ENCODE measurements around the gene ATP2B2.

ATP2B2 gene

DNA sequence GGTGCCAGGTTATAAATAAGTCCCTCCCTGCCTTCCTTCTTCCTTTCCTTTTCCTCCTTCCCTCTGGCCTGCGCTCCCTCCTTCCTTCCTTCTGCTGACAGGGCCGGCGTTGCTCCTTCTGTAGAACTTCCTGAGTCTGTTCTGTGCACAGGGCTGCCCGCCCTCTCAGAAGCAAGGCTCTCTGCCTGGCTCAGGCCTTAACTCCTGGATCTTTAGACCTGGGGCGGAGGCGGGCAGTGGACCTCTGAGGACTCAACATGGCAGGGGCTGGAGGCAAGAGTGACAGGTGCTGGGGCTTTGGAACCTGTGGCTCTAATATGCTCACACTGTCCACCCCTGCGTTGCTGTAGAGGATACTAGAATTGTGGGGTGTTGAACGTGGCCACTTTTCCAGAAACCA is 98.0 kb downstream of the ATP2B2 start:
- no peaks in the 10 kb centered on the region for H3K9me3 ChIP-seq (ENCODE audit: insufficient read depth, low read length, severe bottlenecking)
- H2AFZ ChIP-seq (ENCODE audit: low read depth, low read length), result no peak overlapping the region
- ATAC-seq (ENCODE audit: insufficient read depth, low read depth), result no peak
- no peaks in the 10 kb centered on the region; the same call in 1 of the 2 replicates for H4K20me1 ChIP-seq (ENCODE audit: insufficient read depth, low read length)
- H3K4me1 ChIP-seq (ENCODE audit: insufficient read depth, low read length), result no peaks in the 10 kb centered on the region
- no peak overlapping the region for H3K27ac ChIP-seq (ENCODE audit: low read length)
- no peak overlapping the region for H3K9ac ChIP-seq (ENCODE audit: low read depth, low read length)
- H3K4me3 ChIP-seq (ENCODE audit: low read depth in 1 of 2, low read length in 2 of 2), result no peak overlapping the region
- TF ChIP-seq CTCF (IDR thresholded peaks at IDR 0.05; ENCODE audit: borderline replicate concordance, extremely low read depth, low read length, poor library complexity, severe bottlenecking) (no peak), EZH2 (IDR thresholded peaks at IDR 0.05; ENCODE audit: borderline replicate concordance, low read depth, low read length, severe bottlenecking) (no peak)
- no peak overlapping the region for H3K4me2 ChIP-seq (ENCODE audit: insufficient read depth, low read length)
- H3K79me2 ChIP-seq (ENCODE audit: insufficient read depth, low read length), result no peaks in the 10 kb centered on the region
- no peaks in the 10 kb centered on the region for H3K36me3 ChIP-seq (ENCODE audit: insufficient read depth, low read length)
- peaks cover 6% of the 10 kb centered on the region for H3K27me3 ChIP-seq (ENCODE audit: insufficient read depth, low read length, poor library complexity)
- DNase-seq, result no peak

GRCh38 chr3:10406414-10406813 is 99.0 kb downstream of the ATP2B2 start:
- Histone ChIP-seq H3K27me3 (ENCODE audit: insufficient read depth, low read length, poor library complexity) (peaks cover 6% of the 10 kb centered on the region), H3K4me1 (ENCODE audit: insufficient read depth, low read length) (no peaks in the 10 kb centered on the region), H3K9me3 (ENCODE audit: insufficient read depth, low read length, severe bottlenecking) (no peaks in the 10 kb centered on the region), H4K20me1 (ENCODE audit: insufficient read depth, low read length) (no peaks in the 10 kb centered on the region; the same call in 1 of the 2 replicates), H3K4me2 (ENCODE audit: insufficient read depth, low read length) (no peak overlapping the region), H3K4me3 (ENCODE audit: low read depth in 1 of 2, low read length in 2 of 2) (no peak overlapping the region), H2AFZ (ENCODE audit: low read depth, low read length) (no peak overlapping the region), H3K36me3 (ENCODE audit: insufficient read depth, low read length) (no peaks in the 10 kb centered on the region), H3K27ac (ENCODE audit: low read length) (no peak overlapping the region), H3K9ac (ENCODE audit: low read depth, low read length) (no peak overlapping the region), H3K79me2 (ENCODE audit: insufficient read depth, low read length) (no peaks in the 10 kb centered on the region)
- DNase-seq (no peak), ATAC-seq (ENCODE audit: insufficient read depth, low read depth) (no peak)
- TF ChIP-seq EZH2 (IDR thresholded peaks at IDR 0.05; ENCODE audit: borderline replicate concordance, low read depth, low read length, severe bottlenecking) (no peak), CTCF (IDR thresholded peaks at IDR 0.05; ENCODE audit: borderline replicate concordance, extremely low read depth, low read length, poor library complexity, severe bottlenecking) (no peak)

DNA sequence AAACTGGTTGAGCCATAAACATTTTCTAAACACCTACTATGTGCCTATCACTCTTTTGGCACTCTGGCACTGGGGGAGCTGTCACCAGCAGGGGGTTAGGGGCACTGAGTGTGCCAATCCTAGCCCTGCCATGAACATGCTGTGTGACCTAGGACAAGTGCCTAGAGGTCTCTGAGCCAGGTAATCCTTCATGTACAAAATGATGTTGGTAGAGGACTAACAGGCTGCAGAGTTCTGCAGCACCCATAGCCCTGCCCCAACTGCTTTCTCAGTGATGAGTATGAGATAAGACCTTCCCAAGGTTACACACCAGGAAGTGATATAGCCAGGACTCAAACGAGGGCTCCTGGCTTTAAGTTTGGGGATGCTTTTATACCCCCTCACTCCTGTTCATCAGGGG is 99.6 kb downstream of the ATP2B2 start:
- no peak overlapping the region for H3K4me3 ChIP-seq (ENCODE audit: low read depth in 1 of 2, low read length in 2 of 2)
- ATAC-seq (ENCODE audit: insufficient read depth, low read depth), result no peak
- no peaks in the 10 kb centered on the region for H3K36me3 ChIP-seq (ENCODE audit: insufficient read depth, low read length)
- DNase-seq, result no peak
- H3K4me2 ChIP-seq (ENCODE audit: insufficient read depth, low read length), result no peak overlapping the region
- H2AFZ ChIP-seq (ENCODE audit: low read depth, low read length), result no peak overlapping the region
- no peak overlapping the region for H3K9ac ChIP-seq (ENCODE audit: low read depth, low read length)
- no peak for TF ChIP-seq EZH2 (IDR thresholded peaks at IDR 0.05; ENCODE audit: borderline replicate concordance, low read depth, low read length, severe bottlenecking)
- TF ChIP-seq CTCF (IDR thresholded peaks at IDR 0.05; ENCODE audit: borderline replicate concordance, extremely low read depth, low read length, poor library complexity, severe bottlenecking), result no peak
- H3K4me1 ChIP-seq (ENCODE audit: insufficient read depth, low read length), result no peaks in the 10 kb centered on the region
- H3K9me3 ChIP-seq (ENCODE audit: insufficient read depth, low read length, severe bottlenecking), result no peaks in the 10 kb centered on the region
- H3K79me2 ChIP-seq (ENCODE audit: insufficient read depth, low read length), result no peaks in the 10 kb centered on the region
- H3K27ac ChIP-seq (ENCODE audit: low read length), result no peak overlapping the region
- peaks cover 6% of the 10 kb centered on the region for H3K27me3 ChIP-seq (ENCODE audit: insufficient read depth, low read length, poor library complexity)
- no peaks in the 10 kb centered on the region; the same call in 1 of the 2 replicates for H4K20me1 ChIP-seq (ENCODE audit: insufficient read depth, low read length)

- no peaks in the 10 kb centered on the region for H3K4me1 ChIP-seq (ENCODE audit: insufficient read depth, low read length)
- H3K79me2 ChIP-seq (ENCODE audit: insufficient read depth, low read length), result no peaks in the 10 kb centered on the region
- no peak for DNase-seq
- no peaks in the 10 kb centered on the region for H3K36me3 ChIP-seq (ENCODE audit: insufficient read depth, low read length)
- no peak overlapping the region for H2AFZ ChIP-seq (ENCODE audit: low read depth, low read length)
- no peaks in the 10 kb centered on the region for H3K9me3 ChIP-seq (ENCODE audit: insufficient read depth, low read length, severe bottlenecking)
- peaks cover 6% of the 10 kb centered on the region for H3K27me3 ChIP-seq (ENCODE audit: insufficient read depth, low read length, poor library complexity)
- TF ChIP-seq EZH2 (IDR thresholded peaks at IDR 0.05; ENCODE audit: borderline replicate concordance, low read depth, low read length, severe bottlenecking), result no peak
- no peak for TF ChIP-seq CTCF (IDR thresholded peaks at IDR 0.05; ENCODE audit: borderline replicate concordance, extremely low read depth, low read length, poor library complexity, severe bottlenecking)
- no peak overlapping the region for H3K27ac ChIP-seq (ENCODE audit: low read length)
- no peak overlapping the region for H3K9ac ChIP-seq (ENCODE audit: low read depth, low read length)
- ATAC-seq (ENCODE audit: insufficient read depth, low read depth), result no peak
- no peaks in the 10 kb centered on the region; the same call in 1 of the 2 replicates for H4K20me1 ChIP-seq (ENCODE audit: insufficient read depth, low read length)
- H3K4me3 ChIP-seq (ENCODE audit: low read depth in 1 of 2, low read length in 2 of 2), result no peak overlapping the region
- no peak overlapping the region for H3K4me2 ChIP-seq (ENCODE audit: insufficient read depth, low read length)
Measured at GRCh38 chr3:10404876-10405275, 100.5 kb downstream of the ATP2B2 start.
